HG03025 (cell line): Measurements from ENCODE around the gene SAMSN1.
A peak's percentile ranks its signal among the peaks of the same experiment; 100 is the strongest.

Experiments
- ATAC-seq: cut with Tn5 transposase; IDR thresholded peaks from one replicate; pipeline ENCODE4 v1.9.1; 2021; ENCODE audit warnings: mild to moderate bottlenecking, moderate library complexity; ENCODE audit not compliant: unreplicated experiment, low FRiP score

Gene SAMSN1

DNA sequence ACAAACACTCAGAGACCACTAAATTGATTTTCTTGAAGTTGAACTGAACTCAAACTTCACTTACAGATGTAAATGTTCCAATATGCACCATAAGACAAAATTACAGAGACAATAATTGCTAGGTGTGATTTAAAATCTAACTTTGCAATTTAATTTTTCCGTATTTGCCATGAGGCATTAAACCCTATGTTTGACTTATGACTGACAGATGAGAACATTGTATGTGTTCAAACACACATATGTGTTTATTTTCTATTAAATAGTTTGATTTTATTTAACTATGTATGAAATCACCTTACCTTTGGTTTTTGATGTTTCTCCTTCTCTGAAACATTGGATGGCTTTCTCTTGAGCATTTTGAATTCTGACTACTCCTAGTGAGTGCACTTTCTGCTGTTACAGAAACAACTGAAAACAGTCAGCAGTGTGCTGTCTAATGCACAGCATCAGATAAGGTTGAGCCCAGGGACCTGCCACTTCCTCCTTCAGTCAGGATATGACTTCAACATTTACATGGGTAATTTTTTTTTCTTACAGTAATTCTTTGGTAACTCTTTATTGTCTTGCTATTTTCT lies at the start of gene SAMSN1:
Gene SAMSN1 (minus strand): TSS at position 410 of the 575 bp plus-strand sequence. CDS start 54 bp downstream, at position 356.
- ATAC-seq: peak; percentile 95

- no peak for ATAC-seq
Measured at GRCh38 chr21:14595449-14595848, 49.3 kb upstream of the SAMSN1 start.

GRCh38 chr21:14594967-14595366 lies 48.9 kb upstream of the SAMSN1 start:
- no peak for ATAC-seq

DNA sequence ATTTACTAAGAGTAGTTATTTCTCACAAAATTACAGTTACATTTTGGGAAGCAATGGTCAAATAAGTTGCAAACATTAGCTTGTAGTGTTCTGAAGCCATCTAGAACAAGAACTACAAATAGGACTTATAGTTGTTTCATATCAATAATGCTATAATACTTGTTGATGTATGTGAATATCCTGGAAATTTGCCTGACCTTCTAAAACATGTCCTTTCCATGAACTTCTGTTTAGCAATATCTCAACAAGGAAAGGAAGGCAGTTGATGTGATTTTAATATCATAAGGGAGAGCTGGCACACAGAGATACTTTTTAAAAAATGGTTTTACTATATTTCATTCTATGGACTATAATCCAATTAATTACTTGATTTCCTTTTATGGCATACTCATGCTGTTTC lies 47.1 kb upstream of the SAMSN1 start:
- no peak for ATAC-seq

DNA sequence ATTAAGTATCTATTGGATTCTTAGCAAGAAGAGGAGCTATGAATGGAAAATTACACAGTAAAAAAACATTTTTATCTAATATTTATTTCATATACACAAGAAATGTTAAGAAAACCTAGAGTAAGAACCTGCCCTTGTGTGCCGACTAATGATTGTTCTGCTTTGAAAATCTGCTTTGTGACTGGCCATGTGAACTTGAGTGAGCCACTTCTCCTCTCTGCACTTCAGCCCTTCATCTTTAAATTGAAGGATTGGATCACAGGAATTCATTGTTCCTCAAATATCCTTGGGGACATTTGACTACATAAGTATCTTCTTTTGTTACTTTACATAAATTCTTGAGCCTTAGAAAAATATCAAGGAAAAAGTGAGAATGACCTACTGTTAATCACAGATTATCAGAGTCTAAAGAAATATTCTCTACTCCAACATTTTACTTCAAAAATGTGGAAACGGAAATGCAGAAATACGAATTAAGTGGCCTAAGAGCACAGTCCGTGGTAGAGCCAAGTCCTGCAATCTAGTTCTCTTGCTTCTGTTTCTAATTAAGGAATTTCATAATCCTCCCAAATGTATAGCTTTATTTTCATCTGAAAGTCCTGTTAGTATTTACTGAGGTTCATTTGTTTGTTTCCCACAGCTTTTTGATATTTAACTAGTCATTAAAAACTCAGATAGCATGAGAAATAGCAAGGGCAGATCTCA lies 46.3 kb upstream of the SAMSN1 start:
- no peak for ATAC-seq

DNA sequence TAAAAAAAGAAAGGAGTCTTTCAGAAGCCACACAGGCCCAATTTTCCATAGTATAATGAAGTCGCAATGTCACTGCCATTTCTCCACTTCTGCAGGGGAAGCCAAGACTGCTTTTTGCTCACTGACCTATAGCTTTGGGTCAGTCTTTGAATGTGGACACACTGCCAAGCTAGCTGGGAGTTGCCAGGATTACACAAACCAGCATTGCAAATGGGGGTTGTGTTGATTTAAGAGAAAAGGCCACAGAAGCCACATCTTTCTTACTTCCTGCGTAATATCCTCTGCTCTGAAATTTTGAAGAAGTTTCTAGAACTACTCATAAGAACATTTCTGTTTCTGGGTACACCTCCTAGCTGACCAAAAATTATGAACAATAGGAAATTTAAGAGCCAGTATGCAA lies 45.8 kb upstream of the SAMSN1 start:
- no peak for ATAC-seq

- no peak for ATAC-seq
Measured at GRCh38 chr21:14591377-14591776, 45.3 kb upstream of the SAMSN1 start.

- peak; percentile 58 for ATAC-seq
Measured at GRCh38 chr21:14589855-14590563, 43.9 kb upstream of the SAMSN1 start.

DNA sequence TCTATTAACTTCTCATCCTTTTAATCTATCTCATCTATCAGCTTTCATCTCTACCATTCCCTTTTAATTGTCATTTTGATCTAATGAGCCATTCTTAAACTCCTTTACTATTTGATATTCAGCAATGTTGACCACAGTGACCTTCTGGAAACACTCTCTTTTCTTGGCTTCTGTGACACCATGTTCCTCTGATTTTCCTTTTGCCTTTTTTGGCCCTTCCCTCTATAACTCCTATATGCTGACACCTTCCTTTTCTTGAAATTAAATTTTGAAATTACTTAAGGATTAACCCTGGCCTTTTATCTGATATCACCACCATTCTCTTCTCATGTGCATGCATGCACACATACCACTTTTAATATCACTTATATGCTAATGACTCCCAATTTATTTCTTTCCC lies 41.2 kb upstream of the SAMSN1 start:
- ATAC-seq: no peak

DNA sequence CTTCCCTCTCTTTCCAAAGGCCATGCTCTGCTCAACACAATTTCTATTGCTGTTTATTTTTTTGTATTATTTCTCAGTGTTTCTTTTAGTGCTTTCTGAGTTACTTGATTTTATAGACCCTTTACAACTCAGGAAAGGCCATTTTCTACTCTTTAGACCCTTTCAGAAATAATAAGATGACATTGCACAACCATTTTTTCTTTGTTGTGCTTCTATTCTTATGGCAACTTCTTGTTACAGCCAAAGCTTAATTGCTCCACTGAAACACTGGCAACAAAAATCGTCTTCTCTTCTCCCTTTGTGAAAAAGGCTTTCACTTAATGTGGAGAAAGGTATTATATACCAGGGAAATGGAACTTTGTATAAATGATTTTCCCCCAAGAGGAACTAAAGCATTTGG lies 39.0 kb upstream of the SAMSN1 start:
- ATAC-seq: no peak

- no peak for ATAC-seq
Measured at GRCh38 chr21:14584357-14585095, 38.4 kb upstream of the SAMSN1 start.

- ATAC-seq: no peak
Measured at GRCh38 chr21:14583629-14584255, 37.6 kb upstream of the SAMSN1 start.

DNA sequence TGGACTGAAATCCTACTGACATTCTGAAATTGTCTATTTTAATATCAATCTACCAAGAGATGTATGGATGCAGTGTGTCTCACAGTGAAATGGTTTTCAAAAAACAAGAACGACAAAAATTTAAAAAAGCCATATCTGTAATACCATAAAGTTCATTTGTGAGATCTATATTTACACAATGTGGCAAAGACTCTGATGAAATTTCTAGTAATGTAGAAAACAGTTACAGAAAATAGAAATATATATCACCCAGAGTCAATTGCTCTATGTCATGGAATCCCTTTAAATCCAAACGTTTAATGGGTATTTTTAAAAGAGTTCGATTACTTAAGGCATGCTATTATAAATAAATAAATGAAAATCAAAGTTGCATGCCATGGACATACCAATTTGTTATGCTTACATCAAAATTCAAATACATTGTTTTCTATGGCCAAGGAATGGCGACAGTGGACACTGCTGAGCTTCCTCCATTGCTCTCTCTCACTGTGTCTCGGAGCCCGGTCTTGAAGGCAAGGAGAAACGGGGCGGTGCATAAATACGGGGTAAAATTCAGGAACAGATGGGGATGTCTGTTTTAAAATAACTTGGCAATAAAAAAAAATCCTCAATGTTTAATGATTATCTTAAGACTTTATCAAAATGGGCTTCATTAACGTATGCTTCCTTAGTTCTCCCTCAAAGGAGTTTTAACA lies 37.0 kb upstream of the SAMSN1 start:
- ATAC-seq: no peak

GRCh38 chr21:14581902-14582457 lies 35.9 kb upstream of the SAMSN1 start:
- ATAC-seq: no peak

- no peak for ATAC-seq
Measured at GRCh38 chr21:14573244-14573643, 27.1 kb upstream of the SAMSN1 start.

- ATAC-seq: no peak
Measured at GRCh38 chr21:14572204-14572780, 26.2 kb upstream of the SAMSN1 start.

DNA sequence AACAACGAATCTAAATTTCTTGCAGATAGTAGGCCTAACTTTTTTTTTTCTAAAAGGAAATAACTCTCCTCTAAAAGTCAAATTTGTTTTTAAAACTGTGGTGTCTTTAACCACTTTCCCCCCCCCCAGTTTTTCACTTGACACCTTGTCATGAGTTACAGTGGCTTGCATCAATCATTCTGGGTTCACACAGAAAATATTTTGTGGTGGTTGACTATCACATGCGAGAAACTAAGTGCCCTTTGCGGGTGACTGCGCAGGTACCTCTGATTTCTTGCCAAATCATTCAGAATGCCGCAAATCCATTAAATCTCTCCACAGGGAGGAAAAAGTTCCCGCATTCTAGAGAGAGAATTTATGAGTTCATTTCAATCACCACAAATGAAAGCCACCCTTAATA lies 23.8 kb upstream of the SAMSN1 start:
- ATAC-seq: no peak

- no peak for ATAC-seq
Measured at GRCh38 chr21:14569026-14569621, 23.0 kb upstream of the SAMSN1 start.
